NCI-H1092 treated with DMSO at 0.1 percent for 48 hours (cell line): Measurements from ENCODE around the gene IQGAP2.

Source experiments
- DNase-seq: peaks from one replicate; lab custom pipeline; 2025; lab: John Stamatoyannopoulos, UW

Gene IQGAP2

DNA sequence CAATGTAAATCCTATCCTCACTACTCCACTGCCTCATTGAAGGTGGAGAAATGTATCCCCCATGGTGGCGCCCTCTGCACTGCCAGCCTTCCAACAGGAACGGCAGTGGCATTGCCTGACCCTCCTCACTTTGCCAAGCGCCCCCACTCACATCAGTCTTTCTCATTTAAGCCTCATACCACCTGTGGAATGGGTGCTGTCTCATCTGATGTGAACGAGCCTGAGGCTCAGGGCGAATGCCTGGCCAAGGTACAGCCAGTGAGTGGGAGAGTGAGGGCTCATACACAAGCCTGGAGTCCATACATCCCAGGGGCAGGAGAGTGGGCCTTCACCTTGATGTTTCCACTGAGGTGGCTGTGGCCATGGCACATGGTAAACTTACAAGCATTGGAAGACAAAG is 209.9 kb downstream of the IQGAP2 start:
- DNase-seq, result no peak

DNA sequence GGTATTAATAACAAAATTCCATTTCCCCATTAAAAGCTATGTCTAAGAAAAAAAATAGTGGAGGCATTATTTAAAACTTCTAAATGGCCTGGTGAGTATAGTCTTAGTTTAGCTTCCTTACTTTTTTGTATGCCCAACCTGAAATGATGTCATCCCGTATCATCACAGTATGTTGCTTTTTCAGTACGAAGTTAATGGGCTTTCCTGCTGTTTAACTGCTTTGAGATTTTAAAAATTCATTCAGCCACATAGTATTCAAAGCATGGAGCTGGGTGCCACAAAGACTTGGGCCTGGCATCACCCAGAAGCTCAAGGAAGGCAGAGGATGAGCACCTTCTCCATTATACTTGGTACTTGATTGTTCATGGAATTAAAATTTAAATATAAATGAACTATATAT is 212.7 kb downstream of the IQGAP2 start:
- no peak for DNase-seq

DNA sequence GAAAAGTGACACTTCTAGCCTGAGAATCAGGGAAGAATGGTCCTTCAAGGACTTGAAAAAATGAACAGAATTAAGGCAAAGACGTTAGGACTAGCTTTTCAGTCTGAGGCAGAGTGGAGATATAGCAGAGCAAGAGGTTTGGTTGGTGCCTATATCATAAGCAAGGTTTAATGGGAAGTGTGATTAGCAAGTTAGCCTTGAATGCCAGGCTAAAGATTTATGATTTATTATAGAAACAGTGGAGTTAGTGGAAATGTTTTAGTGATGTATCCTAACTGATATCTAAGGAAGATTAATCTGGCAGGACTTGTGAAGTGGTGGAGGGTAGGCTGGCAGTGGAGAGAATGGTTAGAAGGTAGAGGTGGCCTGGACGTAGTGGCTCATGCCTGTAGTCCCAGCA is 213.1 kb downstream of the IQGAP2 start:
- DNase-seq, result no peak

DNA sequence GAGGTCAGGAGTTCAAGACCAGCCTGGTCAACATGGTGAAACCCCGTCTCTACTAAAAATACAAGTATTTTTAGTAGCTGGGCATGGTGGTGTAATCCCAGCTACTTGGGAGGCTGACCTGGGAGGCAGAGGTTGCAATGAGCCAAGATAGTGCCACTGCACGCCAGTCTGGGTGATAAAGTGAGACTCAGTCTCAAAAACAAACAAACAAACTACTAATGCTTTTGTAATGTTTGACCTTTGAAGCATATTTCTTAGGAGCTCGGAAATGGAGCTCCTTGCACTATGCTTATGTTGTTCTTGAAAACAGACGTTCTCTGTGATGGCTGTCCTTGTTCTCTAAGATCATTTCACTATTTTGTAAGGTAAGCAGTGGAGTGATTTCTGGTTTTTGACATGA is 214.1 kb downstream of the IQGAP2 start:
- no peak for DNase-seq

DNA sequence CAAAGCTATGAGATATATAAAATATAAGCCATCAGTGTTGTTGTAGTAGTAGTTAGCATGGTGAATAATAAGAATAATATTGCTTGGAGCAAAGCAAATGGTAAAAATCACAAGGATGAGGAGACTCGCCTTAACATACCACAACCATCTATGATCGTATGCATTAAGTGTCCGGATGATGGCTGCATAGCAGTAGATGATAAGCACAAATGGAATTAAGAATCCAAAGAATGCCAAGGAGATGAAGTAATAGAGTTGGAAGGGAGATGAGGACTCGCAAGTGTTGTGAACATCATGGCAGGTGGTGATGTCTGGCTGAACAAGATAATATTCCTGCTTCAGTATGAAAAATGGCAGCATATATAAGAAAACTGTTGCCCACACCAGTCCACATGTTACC is 214.6 kb downstream of the IQGAP2 start:
- DNase-seq, result no peak

DNA sequence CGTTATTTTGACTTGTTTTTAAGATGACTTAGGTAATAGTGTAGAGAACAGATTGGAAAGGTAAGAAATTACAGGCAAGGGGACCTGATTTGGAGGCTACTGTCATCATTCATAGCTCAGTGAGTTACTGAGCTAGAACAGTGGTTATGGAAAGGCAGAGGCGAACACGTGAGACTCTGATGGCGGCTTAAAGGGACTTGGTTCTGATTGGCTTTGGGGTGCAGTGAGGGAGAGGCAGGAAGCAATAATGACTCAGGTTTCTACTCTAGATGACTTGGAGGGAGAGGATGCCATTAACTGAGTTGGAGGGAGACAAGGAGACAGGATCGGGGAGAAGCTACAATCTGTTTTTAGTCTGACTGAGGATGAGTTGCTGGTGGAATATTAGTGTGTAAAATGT is 217.1 kb downstream of the IQGAP2 start:
- no peak for DNase-seq

DNA sequence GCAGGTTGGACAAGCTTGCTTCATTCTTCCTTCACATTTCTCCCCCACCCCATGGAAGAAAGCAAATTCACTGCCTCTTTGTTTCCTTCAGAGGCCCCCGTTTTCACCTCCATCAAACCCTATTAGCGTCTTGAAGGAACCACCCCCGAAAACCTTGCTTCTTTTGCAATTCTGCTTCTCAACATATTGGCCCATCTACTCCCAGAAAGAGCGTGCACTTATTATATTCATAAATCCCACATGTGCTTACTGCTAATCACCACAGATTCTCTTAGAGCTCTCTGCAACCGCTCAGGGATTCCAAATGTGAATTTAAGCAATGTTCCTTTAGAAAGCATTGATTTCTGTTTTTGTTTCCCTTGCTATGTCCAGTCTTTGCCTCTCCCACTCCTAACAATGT is 219.0 kb downstream of the IQGAP2 start:
- no peak for DNase-seq

DNA sequence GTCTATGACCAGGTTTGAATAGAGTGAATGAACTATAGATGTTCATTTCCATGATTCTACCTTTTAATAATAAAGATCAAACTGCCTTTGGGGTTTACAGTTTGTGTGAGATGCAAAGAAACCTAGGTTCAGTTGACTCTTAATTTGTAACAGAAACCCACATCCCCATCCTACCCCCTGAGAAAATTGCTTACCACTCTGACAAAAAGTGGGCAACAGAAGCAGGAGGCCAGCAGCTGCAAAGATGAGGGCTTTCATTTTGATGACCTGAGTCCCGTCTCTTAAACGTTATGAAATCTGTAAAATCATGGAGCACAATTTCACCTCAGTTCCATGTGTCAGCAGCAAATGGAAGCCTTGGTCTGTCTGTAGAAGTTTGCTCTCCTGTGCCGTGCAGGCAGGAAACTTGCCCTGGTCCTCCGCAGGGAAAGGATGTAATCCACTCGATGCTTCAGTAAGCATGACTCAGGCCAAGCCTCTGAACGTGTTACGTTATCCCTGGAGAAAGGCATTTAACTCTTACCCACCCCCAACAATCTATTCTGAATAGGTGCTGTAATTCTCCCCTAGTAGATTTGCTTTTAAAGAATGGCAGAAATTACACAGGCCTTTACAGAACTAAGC is 220.0 kb downstream of the IQGAP2 start, which contains the start of gene F2RL2:
TSS of gene F2RL2 (minus strand) at position 431 of the 624 bp plus-strand sequence. CDS start at position 258, 173 bp downstream.
- DNase-seq, result no peak

DNA sequence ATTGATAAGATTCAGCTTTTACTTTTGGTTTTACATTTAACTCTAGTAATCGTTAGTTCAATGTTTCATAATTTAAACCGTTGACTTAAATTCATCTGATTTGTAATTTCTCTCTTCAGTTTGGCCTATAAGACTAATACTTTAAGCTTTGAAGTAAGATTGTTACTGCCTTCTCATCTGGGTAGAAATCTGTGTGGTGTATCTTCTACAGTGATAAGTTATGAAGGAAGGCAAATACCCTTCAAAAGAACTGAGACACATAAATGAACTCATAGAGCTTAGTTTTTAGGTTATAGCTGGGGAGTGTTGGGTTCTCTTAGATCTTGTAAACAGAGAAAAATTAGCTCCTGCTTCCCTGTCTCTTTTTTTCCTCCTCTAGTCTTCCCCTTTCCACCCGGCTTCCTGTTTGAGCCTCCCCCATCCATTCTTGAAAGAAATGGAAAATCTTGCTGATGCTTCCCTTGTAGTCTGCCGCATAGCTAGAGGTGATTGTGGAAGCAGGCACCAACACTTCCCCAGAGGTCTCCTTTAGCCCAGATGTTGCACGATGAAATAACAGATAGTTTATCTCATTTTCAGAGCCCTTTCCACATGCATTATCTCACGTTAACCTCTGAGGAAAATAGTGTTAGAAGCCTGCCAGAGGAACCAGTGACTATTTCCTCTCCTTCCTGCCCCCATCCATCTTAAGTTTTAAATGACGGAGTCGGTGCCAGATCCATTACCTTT is 222.2 kb downstream of the IQGAP2 start:
- DNase-seq, result no peak

DNA sequence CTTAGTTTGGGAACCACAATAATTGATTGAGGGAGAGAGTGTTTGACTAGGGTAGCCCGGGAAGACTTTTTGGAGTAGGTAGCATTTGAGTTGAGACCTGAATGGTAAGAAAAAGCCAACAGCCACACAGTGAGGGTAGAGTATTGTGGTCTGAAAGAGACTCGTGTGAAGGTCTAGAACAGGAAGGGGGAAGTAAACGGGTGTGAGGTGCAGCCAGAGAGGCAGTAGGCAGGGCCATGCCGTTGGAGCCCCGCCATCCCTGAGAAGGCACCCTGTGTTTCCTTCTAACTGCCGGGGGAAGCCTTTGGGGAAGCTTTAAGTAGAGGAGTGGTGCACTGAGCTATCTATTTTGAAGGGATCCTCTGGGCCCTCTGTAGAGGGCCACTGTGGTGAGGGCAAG is 223.7 kb downstream of the IQGAP2 start:
- DNase-seq, result no peak

DNA sequence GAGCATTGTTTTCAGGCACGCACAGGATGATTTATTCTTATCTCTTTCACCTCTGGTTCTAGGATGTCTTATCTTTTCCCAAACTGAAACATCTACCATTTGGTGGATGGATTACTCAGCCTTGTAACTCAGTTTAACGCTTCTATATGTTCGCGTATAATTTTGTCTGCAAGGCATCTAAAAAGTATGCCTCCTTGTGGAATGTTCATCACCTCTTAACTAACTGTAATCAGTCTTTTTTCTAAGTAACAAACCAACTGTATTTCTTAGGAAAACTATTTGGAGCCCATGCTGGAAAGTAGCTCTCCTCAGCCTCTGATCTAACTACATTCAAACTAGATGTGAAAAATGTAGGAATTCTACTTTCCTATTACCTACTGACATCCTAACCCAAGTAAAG is 231.6 kb downstream of the IQGAP2 start:
- DNase-seq, result no peak

DNA sequence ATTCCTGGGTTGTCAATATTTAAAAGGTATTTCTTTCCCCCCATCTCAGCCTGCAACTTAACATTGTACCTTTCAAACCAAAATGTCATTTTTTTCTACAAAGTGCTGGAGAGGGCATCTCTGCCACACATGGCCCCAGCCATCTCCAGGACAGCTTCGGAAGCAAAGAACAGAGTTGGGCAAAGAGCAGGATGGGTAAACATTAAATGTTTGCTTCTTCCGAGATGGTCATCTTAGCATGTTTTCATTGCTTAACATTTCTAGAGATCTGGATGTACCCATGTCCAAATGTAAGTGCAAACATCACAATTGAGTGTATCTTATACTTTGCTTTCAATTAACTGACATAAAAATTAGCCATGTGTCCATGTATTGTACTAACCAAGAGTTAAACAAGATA is 234.4 kb downstream of the IQGAP2 start:
- no peak for DNase-seq

DNA sequence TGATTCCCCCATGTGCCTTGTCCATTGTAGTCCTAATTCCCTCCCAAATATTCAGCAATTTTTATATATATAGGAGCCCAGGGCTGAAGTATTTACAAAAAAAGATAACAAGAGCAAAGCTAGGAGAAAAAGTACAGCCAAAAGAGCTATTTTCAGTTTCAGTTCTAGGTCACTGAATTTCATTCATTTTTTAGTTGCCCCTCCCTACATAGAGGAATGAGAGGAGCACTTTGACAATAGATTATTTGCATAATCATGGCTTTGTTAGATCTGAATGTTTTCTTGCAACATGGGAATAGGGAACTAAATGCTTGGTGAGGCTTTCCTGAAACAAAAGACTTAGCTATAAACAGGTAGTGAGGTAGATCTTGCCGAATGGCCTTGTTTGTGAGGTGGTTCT is 235.4 kb downstream of the IQGAP2 start:
- DNase-seq, result no peak

DNA sequence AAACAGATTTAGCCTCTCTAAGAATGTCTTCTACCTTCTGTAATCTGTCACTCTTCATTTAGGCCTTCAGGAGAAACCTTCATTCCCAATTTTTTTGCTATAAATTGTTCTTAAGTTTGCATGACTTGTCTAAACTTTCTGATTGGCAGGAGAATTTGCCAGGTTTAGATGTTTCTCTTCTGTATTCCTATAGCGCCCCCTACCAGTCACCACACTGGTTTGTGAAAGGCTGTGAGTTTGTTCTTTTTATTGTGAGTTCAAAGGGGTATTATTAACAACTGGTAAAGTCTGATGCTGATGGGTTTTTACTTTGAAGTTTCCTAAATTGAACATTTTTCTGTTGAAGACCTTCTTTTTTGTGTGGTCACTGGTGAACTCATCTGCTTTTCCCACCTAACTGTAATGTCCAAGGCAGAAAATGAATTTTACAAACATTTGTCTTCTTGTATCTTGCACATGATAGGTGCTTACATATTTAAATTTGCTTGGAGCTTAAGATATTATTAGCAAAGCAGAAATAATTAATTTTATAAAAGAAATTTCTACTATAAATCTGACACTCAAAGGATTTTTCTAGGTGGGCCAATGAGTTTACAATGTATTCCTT is 238.5 kb downstream of the IQGAP2 start:
- DNase-seq, result no peak

DNA sequence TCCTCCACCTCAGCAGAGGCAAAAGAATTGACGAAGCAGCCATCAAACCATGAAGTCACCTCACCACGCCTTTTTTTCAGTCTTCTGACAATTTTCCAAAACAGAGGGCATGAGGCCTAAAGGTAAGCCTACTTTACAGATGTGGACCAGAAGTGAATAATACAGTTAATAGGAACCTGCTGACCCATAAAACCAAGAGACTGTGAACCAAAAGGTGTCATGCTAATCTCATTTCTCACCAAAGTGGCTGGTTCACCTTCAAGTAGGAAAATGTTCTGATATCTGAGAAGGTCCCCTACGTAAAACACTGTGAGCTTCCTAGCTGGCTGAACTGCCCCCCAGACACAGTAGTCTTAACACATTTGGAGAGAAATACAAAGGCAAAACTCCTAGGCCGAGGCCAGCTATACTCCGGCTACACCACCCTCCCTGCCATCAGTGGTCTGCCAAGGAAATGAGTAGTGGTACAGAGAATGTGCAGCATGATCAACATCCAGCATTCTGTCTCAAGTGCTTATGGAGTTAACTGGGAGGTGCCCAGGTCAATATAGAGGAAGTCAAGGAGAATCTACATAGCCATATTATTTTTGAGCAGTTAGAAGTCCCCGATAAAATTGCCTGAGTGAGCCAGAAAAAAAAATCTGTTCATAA is 239.4 kb downstream of the IQGAP2 start:
- no peak for DNase-seq

DNA sequence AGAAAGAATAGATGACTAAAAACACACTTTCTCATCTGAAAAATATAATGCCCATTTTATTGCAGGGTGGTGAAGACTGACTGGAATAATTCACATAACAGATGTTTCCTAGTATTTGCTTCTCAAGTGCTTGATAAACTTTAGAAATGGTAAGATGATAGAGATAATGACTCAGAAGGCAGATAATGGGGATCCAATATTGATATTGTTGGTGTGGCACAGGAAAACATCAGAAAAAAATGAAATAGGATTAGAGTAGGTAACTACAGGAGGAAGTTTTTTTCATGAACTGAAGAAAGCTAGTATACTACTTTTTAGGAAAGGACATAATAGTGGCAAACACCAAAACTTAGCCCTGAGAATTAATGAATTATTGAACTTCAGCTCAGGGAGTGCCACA is 240.3 kb downstream of the IQGAP2 start:
- no peak for DNase-seq

DNA sequence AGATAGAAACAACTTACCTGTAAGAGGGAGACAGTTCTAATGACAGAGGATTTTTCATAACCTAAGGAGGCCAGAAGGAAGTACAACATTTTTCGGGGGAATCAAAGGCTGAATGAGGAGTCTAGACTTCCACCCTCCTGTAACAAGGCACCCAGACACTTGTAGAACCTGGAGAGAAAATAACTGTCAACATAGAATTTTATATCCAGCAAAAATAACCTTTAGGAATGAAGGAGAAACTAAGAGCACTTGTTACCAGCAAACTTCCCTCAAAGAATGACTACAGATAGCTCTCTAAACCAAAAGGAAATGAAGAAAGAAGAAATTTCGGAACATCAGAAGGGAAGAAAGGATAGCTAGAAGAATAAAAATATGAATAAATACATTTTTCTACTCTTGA is 246.1 kb downstream of the IQGAP2 start:
- no peak for DNase-seq

DNA sequence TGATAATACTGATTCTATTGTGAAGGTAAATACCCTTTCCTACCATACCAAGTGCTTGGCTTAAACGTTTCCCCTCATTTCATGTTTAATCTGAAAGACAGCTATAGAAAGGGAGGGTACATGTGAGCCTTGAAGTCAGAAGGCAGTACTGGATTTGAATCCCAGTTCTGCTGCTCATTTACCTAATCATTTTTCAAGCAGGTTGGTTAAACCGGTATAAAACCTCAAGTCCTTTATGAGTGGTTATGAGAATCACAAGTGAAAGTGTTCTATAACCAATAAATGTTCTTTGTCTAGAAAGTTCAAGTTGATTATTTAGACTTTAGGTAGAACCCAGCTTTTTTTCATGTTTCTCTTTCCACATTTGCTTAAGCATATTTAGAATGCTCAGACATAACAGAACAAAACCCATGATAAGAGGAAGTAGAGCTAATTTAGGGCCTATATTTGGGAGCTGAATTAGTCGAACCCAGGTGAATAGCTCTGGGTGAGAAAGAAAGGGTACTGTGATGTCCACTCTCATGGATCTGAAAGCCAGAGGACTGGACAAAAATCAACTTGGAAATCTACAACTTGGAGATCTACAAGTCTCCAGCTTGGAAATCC is 249.8 kb downstream of the IQGAP2 start:
- no peak for DNase-seq

DNA sequence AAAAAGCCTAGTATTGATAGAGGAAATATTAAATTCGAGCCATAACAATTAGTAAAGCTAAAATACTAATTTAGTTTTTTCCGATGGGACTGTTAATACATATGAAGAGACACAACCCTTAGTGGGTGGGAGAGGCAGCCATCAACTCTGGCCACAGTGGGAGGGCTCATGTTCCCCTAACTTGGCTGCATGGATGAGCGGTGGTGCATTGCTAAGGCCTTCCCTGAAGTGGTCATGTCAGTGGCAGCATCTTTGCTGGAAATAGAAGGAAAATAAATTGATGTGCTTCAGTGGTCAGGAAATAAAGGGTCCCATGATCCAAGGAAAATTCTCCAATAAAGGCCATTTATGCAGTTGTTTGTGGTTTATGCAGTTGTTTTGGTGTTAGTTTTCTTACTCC is 254.0 kb downstream of the IQGAP2 start:
- no peak for DNase-seq

DNA sequence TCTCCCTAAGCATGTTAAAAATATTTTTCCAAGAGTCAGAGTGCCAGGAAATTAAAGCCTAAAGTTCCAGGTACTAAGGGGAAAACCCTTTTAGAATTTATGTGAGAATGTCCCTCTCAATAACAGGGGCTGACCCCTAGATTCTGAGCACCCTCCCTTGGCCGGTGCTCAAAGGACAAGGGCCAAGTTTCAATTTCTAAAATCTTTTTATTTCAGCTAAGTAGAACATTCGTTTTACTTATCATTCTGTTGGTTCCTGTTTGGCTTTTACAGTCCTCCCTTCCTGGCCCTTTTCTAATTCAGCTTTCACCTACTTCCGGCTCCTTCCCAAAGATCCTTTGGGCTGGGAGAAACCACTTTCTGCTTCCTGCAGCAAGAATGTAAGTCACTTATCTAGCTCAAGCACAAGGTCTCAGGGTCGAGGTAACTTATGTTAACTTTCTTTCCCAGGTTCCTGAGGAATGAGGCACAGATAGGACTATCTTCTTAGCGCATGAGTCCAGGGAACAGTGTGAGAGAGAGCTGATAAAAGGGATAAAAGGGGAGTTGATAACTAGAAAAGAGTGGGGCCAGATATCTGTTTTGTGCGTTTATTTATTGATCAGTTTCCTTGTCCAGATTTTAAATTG is 254.7 kb downstream of the IQGAP2 start:
- DNase-seq, result no peak

DNA sequence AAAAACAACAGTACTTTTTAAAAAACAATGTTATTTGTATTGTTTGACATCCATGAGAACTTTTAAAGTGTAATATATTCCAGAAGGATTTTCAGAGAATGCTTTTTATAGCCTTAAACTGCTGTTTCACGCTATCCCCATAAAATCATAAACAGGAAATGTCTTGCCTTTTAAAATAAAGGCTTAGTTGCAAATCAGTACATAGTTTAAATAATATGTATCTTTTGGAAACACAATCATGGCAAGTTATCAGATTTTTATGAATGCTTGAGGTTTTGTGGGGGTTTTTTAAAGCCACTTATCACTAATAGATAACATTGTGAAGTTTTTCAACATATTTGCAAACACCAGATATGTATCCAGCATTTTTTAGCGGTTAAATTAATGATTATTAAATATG is 257.3 kb downstream of the IQGAP2 start:
- no peak for DNase-seq

DNA sequence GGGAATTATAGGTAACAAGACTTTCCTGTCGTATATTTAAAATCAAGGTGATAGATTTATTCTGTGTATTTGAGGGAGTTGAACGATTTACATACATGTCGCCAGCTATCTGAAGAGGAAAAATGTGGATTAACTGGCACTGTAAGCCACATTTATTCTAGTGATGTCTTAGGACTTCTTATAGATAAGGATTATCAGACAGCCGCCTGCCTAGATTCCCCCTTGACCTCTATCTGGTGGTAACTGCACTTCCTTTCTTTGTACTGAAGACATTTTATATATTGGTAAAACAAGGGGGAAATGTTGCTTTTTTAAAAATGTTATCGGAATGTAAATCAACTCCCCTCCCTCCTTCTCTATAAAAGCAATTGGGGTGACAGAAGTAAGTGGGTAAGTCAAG is 259.4 kb downstream of the IQGAP2 start:
- DNase-seq, result no peak
